Gastrocnemius medialis (tissue), 4 donors: ENCODE results near the gene SMC1B. TPM values are rescaled to one million over a fixed set of nuclear protein-coding genes. Genes with fewer than 3 reads are reported as not detected.
A peak's percentile ranks its signal among the peaks of the same experiment; 100 is the strongest.

Experiments
- ATAC-seq, 2 donors: fragments of 150-250 bp; one replicate each; pipeline ENCODE4 v1.9.1; 2016
- DNase-seq, 2 donors: peaks; one replicate each; pipeline ENCODE4 v3.0.0-alpha.2; 2019
- H3K27ac ChIP-seq, 4 donors: fragments of 200-600 bp; sonication (generic); 1 replicate in 1 of 4; 2 replicates in 3 of 4; pipeline ENCODE4 v1.5.1; 2016 to 2018; ENCODE audit warnings: mild to moderate bottlenecking in 2 of 4, moderate library complexity in 1 of 4
- H3K27me3 ChIP-seq, 3 donors: fragments of 200-600 bp; sonication (generic) in 2 of 3; 1 replicate in 1 of 3; 2 replicates in 2 of 3; pipeline versions ENCODE4 v1.5.1 to v1.6.0; 2016 to 2019; ENCODE audit warnings: mild to moderate bottlenecking in 1 of 3, moderate library complexity in 1 of 3
- H3K36me3 ChIP-seq, 2 donors: fragments of 200-600 bp; sonication (generic) in 1 of 2; one replicate each; pipeline ENCODE4 v1.5.1; 2017 to 2018
- H3K4me1 ChIP-seq, 2 donors: fragments of 200-600 bp; sonication (generic) in 1 of 2; one replicate each; pipeline ENCODE4 v1.5.1; 2016 to 2017; ENCODE audit warnings: mild to moderate bottlenecking in 2 of 2
- H3K4me3 ChIP-seq, 4 donors: fragments of 200-600 bp; sonication (generic) in 3 of 4; 1 replicate in 1 of 4; 2 replicates in 3 of 4; pipeline ENCODE4 v1.5.1; 2016 to 2019; ENCODE audit warnings: mild to moderate bottlenecking in 2 of 4
- H3K9me3 ChIP-seq, 3 donors: fragments of 200-600 bp; sonication (generic) in 2 of 3; 1 replicate in 1 of 3; 2 replicates in 2 of 3; pipeline ENCODE4 v1.5.1; 2016 to 2019
- CTCF ChIP-seq, 5 experiments: fragments of 450-650 bp in 3 of 5; fragments of 200-600 bp in 2 of 5; sonication (generic) in 2 of 5; IDR thresholded peaks in 4 of 5; conservative IDR thresholded peaks in 1 of 5; 1 replicate in 4 of 5; 2 replicates in 1 of 5; pipeline ENCODE4 v1.5.1; 2016 to 2019; ENCODE audit warnings: antibody characterized with exemption in 5 of 5, mild to moderate bottlenecking in 3 of 5, moderate library complexity in 3 of 5
- POLR2A ChIP-seq, 2 donors: fragments of 450-650 bp; IDR thresholded peaks; one replicate each; pipeline ENCODE4 v1.6.1; 2017; ENCODE audit warnings: antibody characterized with exemption in 2 of 2, mild to moderate bottlenecking in 2 of 2, moderate library complexity in 2 of 2
- in situ Hi-C, 4 donors: fragments of 200-750 bp; cut with MboI; loops; one replicate each; pipeline versions ENCODE4 v1.15.0 to v1.8.0; 2017; ENCODE audit warnings: low sequenced_read_pairs in 4 of 4
- intact Hi-C: fragments of 100-400 bp; cut with DNase I; formaldehyde crosslinking; loops from one replicate; pipeline ENCODE4 v1.15.1; 2023; ENCODE audit warnings: low total_unique reads
- total RNA-seq, 4 donors: library from RNA; depleted of rRNA; stranded (reverse); fragments of >200 nt; gene quantifications; one replicate each; pipeline versions ENCODE4 v1.1.0 to v1.2.3, GENCODE V29; 2016

SMC1B gene
- total RNA-seq, 4 donors from 2014 or later, result not detected

- no peak for TF ChIP-seq CTCF (IDR thresholded peaks at IDR 0.05 in 4 of 5, conservative IDR thresholded peaks at IDR 0.05 in 1 of 5)
- no peak for TF ChIP-seq POLR2A (IDR thresholded peaks at IDR 0.05)
- Histone ChIP-seq H3K27me3 (no peaks in the 10 kb centered on the region), H3K9me3 (no peaks in the 10 kb centered on the region), H3K36me3 (no peaks in the 10 kb centered on the region), H3K27ac (peak overlapping the region; percentile 84 to 91 (median 88)), H3K4me3 (no peak overlapping the region), H3K4me1 (peaks cover 45 to 51% of the 10 kb centered on the region in 2 donors)
- in situ Hi-C loops (no loop called here), intact Hi-C loops (no loop called here)
- DNase-seq (no peak), ATAC-seq (no peak)
Observed at GRCh38 chr22:45314054-45314721, 99.2 kb downstream of the SMC1B start.

- peaks cover 37% of the 10 kb centered on the region in 2 donors for H3K4me1 ChIP-seq
- peak overlapping the region; percentile 7 to 91 (median 49) for H3K27ac ChIP-seq
- TF ChIP-seq POLR2A (IDR thresholded peaks at IDR 0.05) (no peak), CTCF (IDR thresholded peaks at IDR 0.05 in 4 of 5, conservative IDR thresholded peaks at IDR 0.05 in 1 of 5) (no peak)
Observed at GRCh38 chr22:45312856-45313255, 100.5 kb downstream of the SMC1B start.

GRCh38 chr22:45312415-45312814 lies 101.0 kb downstream of the SMC1B start:
- ATAC-seq, result no peak
- Histone ChIP-seq H3K27me3 (no peaks in the 10 kb centered on the region), H3K9me3 (no peaks in the 10 kb centered on the region), H3K36me3 (no peaks in the 10 kb centered on the region), H3K4me1 (peaks cover 33% of the 10 kb centered on the region in 2 donors), H3K4me3 (no peak overlapping the region), H3K27ac (peak overlapping the region; percentile 9 to 96 (median 90))
- TF ChIP-seq CTCF (IDR thresholded peaks at IDR 0.05 in 4 of 5, conservative IDR thresholded peaks at IDR 0.05 in 1 of 5) (no peak), POLR2A (IDR thresholded peaks at IDR 0.05) (no peak)
- in situ Hi-C loops, result no loop called here
- no peak for DNase-seq
- intact Hi-C loops, result no loop called here

More at GRCh38 chr22:45312856-45313255, 100.5 kb downstream of the SMC1B start:
- in situ Hi-C loops (no loop called here), intact Hi-C loops (no loop called here)
- ATAC-seq (no peak), DNase-seq (no peak)
- no peaks in the 10 kb centered on the region for H3K36me3 ChIP-seq
- H3K9me3 ChIP-seq, result no peaks in the 10 kb centered on the region
- H3K27me3 ChIP-seq, result no peaks in the 10 kb centered on the region
- no peak overlapping the region for H3K4me3 ChIP-seq

- in situ Hi-C loops, result no loop called here
- DNase-seq, result no peak
- no peak for ATAC-seq
- Histone ChIP-seq H3K27me3 (no peaks in the 10 kb centered on the region), H3K4me3 (peak overlapping the region; percentile 79 to 95 (median 89)), H3K36me3 (no peaks in the 10 kb centered on the region), H3K4me1 (peaks cover 19% of the 10 kb centered on the region in 2 donors), H3K9me3 (no peaks in the 10 kb centered on the region), H3K27ac (peak overlapping the region; percentile 89 to 97 (median 96))
- no peak for TF ChIP-seq CTCF (IDR thresholded peaks at IDR 0.05 in 4 of 5, conservative IDR thresholded peaks at IDR 0.05 in 1 of 5)
- no peak for TF ChIP-seq POLR2A (IDR thresholded peaks at IDR 0.05)
- intact Hi-C loops, result no loop called here
Observed at GRCh38 chr22:45310977-45311531, 102.3 kb downstream of the SMC1B start.
